RWPE2 (cell line): Measurements from ENCODE around the gene PTPN18.
A peak's percentile ranks its signal among the peaks of the same experiment; 100 is the strongest.

ENCODE experiments used
- ATAC-seq: fragments of 200-7000 bp; cut with Tn5 transposase; 3 replicates; pipeline ENCODE4 v1.9.1; 2021; ENCODE audit warnings: low read depth
- DNase-seq: peaks from one replicate; pipeline ENCODE4 v3.0.0-alpha.2; 2020; ENCODE audit warnings: low spot score
- H3K27ac ChIP-seq: fragments of 450-650 bp; 2 replicates; pipeline ENCODE4 v1.5.1; 2017; ENCODE audit warnings: mild to moderate bottlenecking; ENCODE audit not compliant: poor library complexity, severe bottlenecking
- H3K27me3 ChIP-seq: fragments of 250-450 bp; sonication (Bioruptor Pico); 2 replicates; pipeline ENCODE4 v1.5.1; 2021; ENCODE audit warnings: mild to moderate bottlenecking, moderate library complexity; ENCODE audit not compliant: insufficient read depth, poor library complexity, severe bottlenecking
- H3K36me3 ChIP-seq: fragments of 250-450 bp; sonication (Bioruptor Pico); 2 replicates; pipeline ENCODE4 v1.5.1; 2020; ENCODE audit warnings: low read depth, mild to moderate bottlenecking, moderate library complexity
- H3K4me1 ChIP-seq: fragments of 250-450 bp; sonication (Bioruptor Pico); 2 replicates; pipeline ENCODE4 v1.5.1; 2021; ENCODE audit warnings: mild to moderate bottlenecking, moderate library complexity; ENCODE audit not compliant: insufficient read depth, poor library complexity, severe bottlenecking
- H3K4me3 ChIP-seq: fragments of 250-450 bp; sonication (Bioruptor Pico); 2 replicates; pipeline ENCODE4 v1.5.1; 2021; ENCODE audit warnings: mild to moderate bottlenecking, moderate library complexity; ENCODE audit not compliant: severe bottlenecking
- H3K9me3 ChIP-seq: fragments of 250-450 bp; sonication (Bioruptor Pico); 2 replicates; pipeline ENCODE4 v1.5.1; 2021; ENCODE audit warnings: mild to moderate bottlenecking, moderate library complexity; ENCODE audit not compliant: severe bottlenecking
- TF ChIP-seq, protein P1 (sequence below): fragments of 450-650 bp; IDR thresholded peaks from one replicate; pipeline ENCODE4 v1.5.1; 2017; ENCODE audit warnings: mild to moderate bottlenecking, moderate library complexity; ENCODE audit not compliant: poor library complexity, severe bottlenecking

The PTPN18 gene

DNA sequence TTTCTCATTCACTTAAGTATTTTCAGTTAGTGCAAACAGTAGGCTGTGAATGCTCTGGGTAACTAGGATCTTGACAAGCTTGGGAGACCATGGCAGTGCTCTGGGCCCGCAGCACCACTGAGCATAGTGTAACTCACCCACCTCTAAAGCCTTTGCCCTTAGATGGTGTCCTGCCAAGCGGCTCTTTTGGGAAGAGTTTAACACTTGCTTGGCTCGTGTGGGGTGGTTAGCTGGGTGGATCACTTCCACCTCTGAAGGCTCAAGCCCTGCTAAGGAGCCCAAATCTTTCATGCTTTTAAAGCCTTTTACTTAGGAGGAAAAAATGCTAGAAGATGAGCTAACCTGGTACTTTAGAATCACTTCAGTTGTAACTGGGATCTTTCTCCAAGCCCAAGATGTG is 33.9 kb downstream of the PTPN18 start:
- Histone ChIP-seq H3K9me3 (no peaks in the 10 kb centered on the region), H3K27me3 (no peaks in the 10 kb centered on the region), H3K27ac (no peak overlapping the region), H3K4me1 (no peaks in the 10 kb centered on the region), H3K36me3 (no peaks in the 10 kb centered on the region), H3K4me3 (no peak overlapping the region)
- TF ChIP-seq, protein P1, sequence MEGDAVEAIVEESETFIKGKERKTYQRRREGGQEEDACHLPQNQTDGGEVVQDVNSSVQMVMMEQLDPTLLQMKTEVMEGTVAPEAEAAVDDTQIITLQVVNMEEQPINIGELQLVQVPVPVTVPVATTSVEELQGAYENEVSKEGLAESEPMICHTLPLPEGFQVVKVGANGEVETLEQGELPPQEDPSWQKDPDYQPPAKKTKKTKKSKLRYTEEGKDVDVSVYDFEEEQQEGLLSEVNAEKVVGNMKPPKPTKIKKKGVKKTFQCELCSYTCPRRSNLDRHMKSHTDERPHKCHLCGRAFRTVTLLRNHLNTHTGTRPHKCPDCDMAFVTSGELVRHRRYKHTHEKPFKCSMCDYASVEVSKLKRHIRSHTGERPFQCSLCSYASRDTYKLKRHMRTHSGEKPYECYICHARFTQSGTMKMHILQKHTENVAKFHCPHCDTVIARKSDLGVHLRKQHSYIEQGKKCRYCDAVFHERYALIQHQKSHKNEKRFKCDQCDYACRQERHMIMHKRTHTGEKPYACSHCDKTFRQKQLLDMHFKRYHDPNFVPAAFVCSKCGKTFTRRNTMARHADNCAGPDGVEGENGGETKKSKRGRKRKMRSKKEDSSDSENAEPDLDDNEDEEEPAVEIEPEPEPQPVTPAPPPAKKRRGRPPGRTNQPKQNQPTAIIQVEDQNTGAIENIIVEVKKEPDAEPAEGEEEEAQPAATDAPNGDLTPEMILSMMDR, result no peak
- DNase-seq (no peak), ATAC-seq (no peak)

DNA sequence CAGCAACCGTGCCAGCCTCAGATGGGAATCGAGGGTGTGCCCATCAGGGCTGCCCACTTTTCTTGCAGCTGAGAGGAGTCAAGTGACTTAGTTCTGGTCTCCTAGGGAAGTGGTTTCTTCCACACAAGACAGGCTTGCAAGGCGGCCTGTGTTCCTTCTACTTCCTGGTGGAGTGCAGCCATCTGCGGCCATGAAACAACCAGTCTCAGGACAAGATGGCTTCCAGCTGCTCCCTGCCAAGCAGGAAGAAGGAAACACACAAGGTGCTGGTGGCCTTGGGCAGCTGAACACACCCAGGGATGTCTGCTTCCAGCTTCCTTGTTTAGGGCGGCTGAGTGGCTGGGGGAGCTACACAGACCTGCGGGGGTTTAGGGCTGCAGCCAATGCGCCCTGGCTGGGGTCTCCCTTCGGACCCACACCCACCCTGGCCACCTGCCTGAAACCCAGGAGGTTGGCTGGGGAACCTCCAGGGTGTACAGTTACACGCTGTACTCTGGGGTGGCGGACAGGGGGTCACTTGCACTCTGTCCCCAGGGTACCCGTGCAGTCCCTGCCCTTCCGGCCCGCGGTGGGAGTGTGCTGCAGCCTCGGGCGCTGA is 34.7 kb downstream of the PTPN18 start:
- no peaks in the 10 kb centered on the region for H3K27me3 ChIP-seq
- ATAC-seq (no peak), DNase-seq (no peak)
- H3K9me3 ChIP-seq, result no peaks in the 10 kb centered on the region
- peak overlapping the region; percentile 59 for H3K4me3 ChIP-seq
- H3K4me1 ChIP-seq, result no peaks in the 10 kb centered on the region
- TF ChIP-seq, protein P1, result no peak
- H3K36me3 ChIP-seq, result no peaks in the 10 kb centered on the region
- no peak overlapping the region for H3K27ac ChIP-seq

DNA sequence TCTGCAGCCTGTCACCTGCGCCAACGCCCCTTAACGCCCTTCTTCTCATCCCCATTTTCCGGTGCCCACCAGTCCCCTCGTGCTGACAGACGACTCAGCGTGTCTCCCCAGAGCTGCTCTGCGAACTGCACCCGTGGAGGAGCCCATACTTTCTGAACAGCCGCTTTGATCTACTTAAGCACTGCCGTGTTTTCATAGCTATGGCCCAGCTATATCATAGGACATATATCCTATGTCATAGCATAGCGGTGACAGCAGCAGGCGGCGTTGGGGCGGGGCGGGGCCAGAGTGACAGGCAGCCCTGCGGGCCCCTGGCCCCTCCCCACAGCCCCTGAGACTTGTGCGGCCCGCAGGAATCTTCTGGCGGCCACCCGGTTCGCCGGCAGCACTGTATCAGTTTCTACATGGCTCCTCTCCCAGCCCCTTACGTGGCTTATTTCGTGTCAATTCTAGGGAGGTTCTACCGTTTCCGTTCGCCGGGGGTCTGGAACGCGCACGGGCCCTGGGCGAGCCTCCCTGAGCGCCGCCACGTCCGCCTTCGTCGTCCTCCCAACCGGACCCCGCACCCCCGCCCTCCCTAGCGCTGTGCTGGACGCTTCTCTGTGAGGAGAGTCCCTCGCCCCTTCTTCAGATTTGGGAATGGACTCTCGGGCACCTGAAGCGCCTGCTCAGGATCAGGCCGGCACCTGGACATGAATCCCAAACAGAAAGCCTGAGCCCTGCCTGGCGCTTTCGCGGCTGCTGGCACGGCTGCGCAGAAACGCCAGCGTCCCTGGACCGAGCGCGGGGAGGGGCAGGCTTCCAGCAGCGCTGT is 35.4 kb downstream of the PTPN18 start:
- peak overlapping the region; percentile 18 for H3K27ac ChIP-seq
- no peaks in the 10 kb centered on the region for H3K27me3 ChIP-seq
- DNase-seq, result peak; percentile 68
- peak; percentile 93 for ATAC-seq
- no peaks in the 10 kb centered on the region for H3K36me3 ChIP-seq
- TF ChIP-seq, protein P1, result no peak
- no peaks in the 10 kb centered on the region for H3K9me3 ChIP-seq
- H3K4me3 ChIP-seq, result peak overlapping the region; percentile 59
- H3K4me1 ChIP-seq, result no peaks in the 10 kb centered on the region

DNA sequence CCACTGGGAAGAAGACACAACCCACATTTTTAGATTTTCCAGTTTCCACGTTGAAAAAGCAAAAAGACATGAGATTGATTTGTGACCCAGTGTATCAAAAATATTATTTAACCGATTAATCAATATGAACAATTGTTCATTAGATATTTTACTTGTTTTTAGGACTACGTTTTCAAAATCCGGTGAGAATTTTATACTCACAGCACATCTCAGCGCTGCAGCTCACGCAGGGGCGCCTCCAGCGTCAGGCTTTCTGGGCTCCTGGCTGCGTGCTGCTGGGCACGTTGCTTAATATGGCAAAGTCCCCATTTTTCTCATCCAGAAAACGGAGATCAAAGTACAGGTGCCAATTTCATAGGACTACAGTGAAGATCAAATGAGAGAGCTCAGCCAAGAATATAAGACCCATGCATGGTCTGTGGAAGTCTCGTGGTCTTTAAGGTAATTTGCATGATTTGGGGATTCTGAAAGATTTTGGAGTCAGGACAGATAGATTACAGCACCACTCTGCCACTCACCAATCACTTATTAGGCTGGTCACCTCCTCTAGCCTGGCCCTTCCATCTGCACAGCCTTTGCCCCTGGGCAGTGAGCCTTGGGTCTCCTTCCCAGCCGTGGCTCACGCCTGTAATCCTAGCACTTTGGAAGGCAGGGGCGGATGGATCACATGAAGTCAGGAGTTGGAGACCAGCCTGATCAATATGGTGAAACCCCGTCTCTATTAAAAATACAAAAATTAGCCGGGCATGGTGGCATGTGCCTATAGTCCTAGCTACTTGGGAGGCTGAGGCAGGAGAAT is 36.2 kb downstream of the PTPN18 start:
- Histone ChIP-seq H3K27ac (peak overlapping the region; percentile 18), H3K9me3 (no peaks in the 10 kb centered on the region), H3K4me3 (peak overlapping the region; percentile 59), H3K27me3 (no peaks in the 10 kb centered on the region), H3K4me1 (no peaks in the 10 kb centered on the region), H3K36me3 (no peaks in the 10 kb centered on the region)
- TF ChIP-seq, protein P1, result no peak
- ATAC-seq, result peak; percentile 37; the same call in 2 of the 3 replicates
- DNase-seq, result no peak
